Measurements from ENCODE around the gene ATRN.
"Not testable (repeated sequence)": the region's sequence is repeated elsewhere in the genome, so short reads cannot be mapped to it uniquely, and the experiment has no call there.

Gene ATRN

GRCh38 chr20:3470627-3471396 lies at the start of gene ATRN:
Gene ATRN (plus strand): TSS chr20:3471018. CDS start chr20:3471108, 90 bp downstream.
- DNase-seq, result peak; percentile 91

GRCh38 chr20:3421985-3422384 lies 48.8 kb upstream of the ATRN start:
- DNase-seq, result no peak

GRCh38 chr20:3423126-3423525 lies 47.7 kb upstream of the ATRN start:
- DNase-seq, result no peak

GRCh38 chr20:3426766-3427165 lies 44.1 kb upstream of the ATRN start:
- DNase-seq, result not testable (repeated sequence)

GRCh38 chr20:3430376-3431069 lies 40.3 kb upstream of the ATRN start:
- DNase-seq, result peak; percentile 78

- no peak for DNase-seq
Observed at GRCh38 chr20:3431109-3431508, 39.7 kb upstream of the ATRN start.

GRCh38 chr20:3432844-3433243 lies 38.0 kb upstream of the ATRN start:
- no peak for DNase-seq

- DNase-seq, result no peak
Observed at GRCh38 chr20:3433744-3434143, 37.1 kb upstream of the ATRN start.

- no peak for DNase-seq
Observed at GRCh38 chr20:3434232-3434631, 36.6 kb upstream of the ATRN start.

GRCh38 chr20:3436864-3437574 lies 33.8 kb upstream of the ATRN start:
- no peak for DNase-seq

GRCh38 chr20:3446779-3447178 lies 24.0 kb upstream of the ATRN start:
- no peak for DNase-seq

- no peak for DNase-seq
Observed at GRCh38 chr20:3447321-3447720, 23.5 kb upstream of the ATRN start.

GRCh38 chr20:3449319-3449718 lies 21.5 kb upstream of the ATRN start:
- DNase-seq, result no peak

- DNase-seq, result no peak
Observed at GRCh38 chr20:3452136-3452535, 18.7 kb upstream of the ATRN start.

- peak; percentile 19 for DNase-seq
Observed at GRCh38 chr20:3452690-3453089, 18.1 kb upstream of the ATRN start.

- DNase-seq, result peak; percentile 20
Observed at GRCh38 chr20:3454831-3455230, 16.0 kb upstream of the ATRN start.

- DNase-seq, result no peak
Observed at GRCh38 chr20:3456648-3457047, 14.2 kb upstream of the ATRN start.

GRCh38 chr20:3459881-3460307 lies 10.9 kb upstream of the ATRN start:
- DNase-seq, result no peak

- no peak for DNase-seq
Observed at GRCh38 chr20:3461211-3461771, 9.5 kb upstream of the ATRN start.

GRCh38 chr20:3461911-3462677 lies 8.7 kb upstream of the ATRN start:
- no peak for DNase-seq

- DNase-seq, result no peak
Observed at GRCh38 chr20:3464166-3464565, 6.7 kb upstream of the ATRN start.

- no peak for DNase-seq
Observed at GRCh38 chr20:3465301-3465700, 5.5 kb upstream of the ATRN start.

GRCh38 chr20:3470208-3470626 lies 601 bp upstream of the ATRN start:
- DNase-seq, result no peak
